HAP-1 (cell line): ENCODE data around the gene SLC49A4.

Source experiments
- DNase-seq, 2 experiments: peaks; one replicate each; pipeline ENCODE4 v3.0.0-alpha.2; 2016 to 2020; ENCODE audit warnings: low spot score in 2 of 2
- H3K27me3 ChIP-seq: fragments of 250-450 bp; sonication (Bioruptor Pico); 2 replicates; pipeline ENCODE4 v1.5.1; 2020; ENCODE audit warnings: low read depth, mild to moderate bottlenecking, moderate library complexity
- H3K36me3 ChIP-seq: fragments of 250-450 bp; sonication (Bioruptor Pico); replicated peaks from 2 replicates; pipeline ENCODE4 v1.5.1; 2020; ENCODE audit warnings: mild to moderate bottlenecking
- H3K4me1 ChIP-seq: fragments of 250-450 bp; sonication (Bioruptor Pico); 2 replicates; pipeline ENCODE4 v1.5.1; 2020; ENCODE audit warnings: mild to moderate bottlenecking
- H3K4me3 ChIP-seq: fragments of 250-450 bp; sonication (Bioruptor Pico); 2 replicates; pipeline ENCODE4 v1.5.1; 2020; ENCODE audit warnings: mild to moderate bottlenecking, moderate library complexity
- H3K9me3 ChIP-seq: fragments of 250-450 bp; sonication (Bioruptor Pico); 2 replicates; pipeline ENCODE4 v1.5.1; 2020; ENCODE audit warnings: mild to moderate bottlenecking, moderate library complexity
- in situ Hi-C: fragments of 300-500 bp; cut with MboI; formaldehyde crosslinking; loops from 3 replicates; pipeline ENCODE4 v1.14.3; 2020; ENCODE audit warnings: low sequenced_read_pairs, inconsistent platforms, mixed read lengths

The SLC49A4 gene

DNA sequence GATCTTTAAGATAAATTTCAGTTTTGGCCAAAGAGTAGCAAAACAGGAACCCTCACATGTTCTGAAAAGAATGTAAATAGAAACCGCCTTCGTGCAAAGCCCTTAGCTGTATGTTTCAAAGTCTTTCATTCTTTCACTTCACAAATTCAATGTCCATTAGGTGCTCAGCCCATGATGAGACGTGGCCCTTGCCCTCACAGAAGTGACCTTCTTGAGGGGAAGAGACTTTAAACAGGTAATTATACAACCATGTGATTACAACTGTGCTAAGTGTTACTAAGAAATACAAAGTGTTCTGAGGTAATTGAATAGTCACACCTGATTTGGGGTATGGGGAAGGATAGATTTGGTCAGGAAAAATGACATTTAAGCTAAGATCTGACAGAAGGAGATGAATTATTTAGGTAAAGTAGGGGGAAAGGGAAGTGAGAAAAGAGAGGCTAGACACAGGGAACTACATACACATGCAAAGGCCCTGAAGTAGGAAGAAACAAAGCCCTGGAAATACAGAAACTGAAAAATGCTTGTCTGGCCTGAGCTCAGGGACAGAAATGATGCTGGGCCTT lies 20.8 kb upstream of the SLC49A4 start:
- DNase-seq = no peak
- no peaks in the 10 kb centered on the region for H3K4me1 ChIP-seq
- in situ Hi-C loops = no loop called here
- H3K4me3 ChIP-seq = no peak overlapping the region
- no peaks in the 10 kb centered on the region for H3K27me3 ChIP-seq
- no peaks in the 10 kb centered on the region for H3K36me3 ChIP-seq
- no peaks in the 10 kb centered on the region for H3K9me3 ChIP-seq

- DNase-seq = no peak
- in situ Hi-C loops = no loop called here
- H3K36me3 ChIP-seq = no peaks in the 10 kb centered on the region
Observed at GRCh38 chr3:122774564-122774963, 20.3 kb upstream of the SLC49A4 start.

GRCh38 chr3:122776675-122777468 lies 18.0 kb upstream of the SLC49A4 start:
- Histone ChIP-seq H3K9me3 (no peaks in the 10 kb centered on the region), H3K36me3 (no peaks in the 10 kb centered on the region), H3K4me1 (no peaks in the 10 kb centered on the region), H3K4me3 (no peak overlapping the region), H3K27me3 (no peaks in the 10 kb centered on the region)
- in situ Hi-C loops = no loop called here
- DNase-seq = no peak

More at GRCh38 chr3:122774564-122774963, 20.3 kb upstream of the SLC49A4 start:
- Histone ChIP-seq H3K4me3 (no peak overlapping the region), H3K27me3 (no peaks in the 10 kb centered on the region), H3K9me3 (no peaks in the 10 kb centered on the region), H3K4me1 (no peaks in the 10 kb centered on the region)

GRCh38 chr3:122777563-122777962 lies 17.3 kb upstream of the SLC49A4 start:
- no peaks in the 10 kb centered on the region for H3K4me1 ChIP-seq
- no peaks in the 10 kb centered on the region for H3K27me3 ChIP-seq
- in situ Hi-C loops = no loop called here
- no peaks in the 10 kb centered on the region for H3K36me3 ChIP-seq
- H3K4me3 ChIP-seq = no peak overlapping the region
- DNase-seq = no peak
- no peaks in the 10 kb centered on the region for H3K9me3 ChIP-seq

DNA sequence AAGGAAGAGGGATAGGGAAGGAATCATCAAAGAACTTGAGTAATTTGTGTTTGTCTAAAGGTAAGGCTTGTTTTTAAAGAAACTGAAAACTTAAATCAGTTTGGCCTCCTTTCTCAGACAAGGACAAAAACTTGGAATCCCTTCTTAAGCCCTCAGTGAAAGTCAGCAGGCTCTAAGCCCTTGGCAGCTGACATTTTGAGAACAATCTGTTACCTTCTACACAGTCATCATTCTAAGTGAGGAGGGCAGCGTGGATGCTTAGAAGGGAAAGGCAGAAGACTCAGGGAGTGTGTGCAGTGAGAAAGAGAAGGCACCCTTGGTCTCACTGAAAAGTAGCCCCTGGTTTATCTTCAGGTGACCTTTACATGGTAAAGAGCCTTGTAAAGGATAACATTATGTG lies 12.1 kb upstream of the SLC49A4 start:
- Histone ChIP-seq H3K27me3 (no peaks in the 10 kb centered on the region), H3K4me1 (no peaks in the 10 kb centered on the region), H3K36me3 (no peaks in the 10 kb centered on the region), H3K4me3 (no peak overlapping the region), H3K9me3 (no peaks in the 10 kb centered on the region)
- DNase-seq = no peak
- in situ Hi-C loops = no loop called here

- in situ Hi-C loops = no loop called here
- no peak for DNase-seq
- Histone ChIP-seq H3K27me3 (no peaks in the 10 kb centered on the region), H3K9me3 (no peaks in the 10 kb centered on the region), H3K4me1 (no peaks in the 10 kb centered on the region), H3K36me3 (no peaks in the 10 kb centered on the region), H3K4me3 (no peak overlapping the region)
Observed at GRCh38 chr3:122784436-122784835, 10.4 kb upstream of the SLC49A4 start.

DNA sequence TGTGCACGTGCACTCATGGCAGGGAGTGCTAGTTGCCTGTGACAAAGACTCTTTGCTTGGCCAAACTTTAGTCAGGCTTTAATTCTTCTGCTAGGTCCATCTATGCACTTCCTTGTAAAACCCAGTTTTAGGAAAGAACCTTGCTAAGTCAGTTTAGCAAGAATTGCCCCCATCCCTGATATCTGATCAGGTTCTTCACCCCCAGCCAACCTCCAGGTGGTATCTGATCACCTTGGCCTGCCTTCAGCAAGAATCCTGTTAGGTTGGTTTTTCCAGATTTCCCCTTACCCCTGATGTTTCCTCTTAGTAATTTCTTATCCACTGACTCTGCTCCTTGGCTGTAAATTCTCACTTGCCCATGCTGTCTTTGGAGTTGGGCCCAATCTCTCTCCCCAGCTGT lies 9.6 kb upstream of the SLC49A4 start:
- no peaks in the 10 kb centered on the region for H3K9me3 ChIP-seq
- H3K4me3 ChIP-seq = no peak overlapping the region
- H3K27me3 ChIP-seq = no peaks in the 10 kb centered on the region
- H3K36me3 ChIP-seq = no peaks in the 10 kb centered on the region
- no peaks in the 10 kb centered on the region for H3K4me1 ChIP-seq
- DNase-seq = no peak
- in situ Hi-C loops = no loop called here

DNA sequence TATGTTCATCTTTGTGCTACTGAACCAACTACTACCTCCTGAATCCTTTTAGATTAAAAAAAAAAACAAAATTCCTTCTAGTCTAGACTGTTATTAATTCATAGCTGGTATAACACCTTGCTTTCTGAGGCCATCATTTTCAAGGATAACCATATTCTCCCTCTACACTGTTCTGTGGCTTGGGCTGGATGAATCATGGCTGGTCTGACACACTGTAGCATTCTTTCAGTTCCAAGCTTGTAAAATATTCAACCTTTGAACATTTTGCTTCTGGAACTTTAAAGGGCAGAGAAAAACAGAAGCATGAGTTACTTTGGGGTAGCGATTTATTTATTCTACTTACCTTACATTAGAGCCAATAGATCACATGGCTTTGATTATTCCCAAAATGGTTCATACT lies 8.8 kb upstream of the SLC49A4 start:
- Histone ChIP-seq H3K27me3 (no peaks in the 10 kb centered on the region), H3K9me3 (no peaks in the 10 kb centered on the region), H3K36me3 (no peaks in the 10 kb centered on the region), H3K4me1 (no peaks in the 10 kb centered on the region), H3K4me3 (no peak overlapping the region)
- in situ Hi-C loops = no loop called here
- no peak for DNase-seq

DNA sequence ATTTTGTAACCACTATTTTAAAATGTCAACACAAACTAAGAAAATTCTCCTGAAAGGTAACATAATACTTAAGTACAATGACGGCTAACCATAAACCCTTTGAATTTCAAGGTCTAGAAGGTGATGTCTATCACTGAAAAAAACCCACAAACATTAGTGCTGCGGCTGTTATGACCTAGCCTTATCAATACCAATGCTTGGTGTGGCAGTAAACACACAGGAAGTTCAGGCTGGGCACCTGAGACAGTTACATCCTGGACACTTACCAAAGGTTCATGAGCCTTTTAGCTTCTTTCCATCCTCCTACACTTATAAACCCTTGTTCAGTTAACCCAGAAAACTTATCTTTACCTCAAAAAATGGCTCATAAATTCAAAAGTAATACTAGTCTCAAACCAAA lies 7.0 kb upstream of the SLC49A4 start:
- Histone ChIP-seq H3K4me3 (no peak overlapping the region), H3K4me1 (peaks cover 1% of the 10 kb centered on the region), H3K27me3 (no peaks in the 10 kb centered on the region), H3K36me3 (no peaks in the 10 kb centered on the region), H3K9me3 (no peaks in the 10 kb centered on the region)
- in situ Hi-C loops = no loop called here
- DNase-seq = no peak

GRCh38 chr3:122789585-122790273 lies 5.1 kb upstream of the SLC49A4 start:
- Histone ChIP-seq H3K36me3 (no peaks in the 10 kb centered on the region), H3K4me3 (no peak overlapping the region), H3K9me3 (no peaks in the 10 kb centered on the region), H3K27me3 (no peaks in the 10 kb centered on the region), H3K4me1 (peaks cover 10% of the 10 kb centered on the region)
- DNase-seq = no peak
- in situ Hi-C loops = no loop called here

- Histone ChIP-seq H3K36me3 (no peaks in the 10 kb centered on the region), H3K27me3 (no peaks in the 10 kb centered on the region), H3K4me1 (peaks cover 15% of the 10 kb centered on the region), H3K4me3 (peak within 1 kb of the TSS; percentile 63), H3K9me3 (no peaks in the 10 kb centered on the region)
- in situ Hi-C loops = no loop called here
- peak; percentile 87 to 94 for DNase-seq
Observed at GRCh38 chr3:122793568-122794416, 1.1 kb upstream of the SLC49A4 start, which contains the start of gene HSPBAP1. Gene HSPBAP1 (minus strand): TSS chr3:122793831. CDS start chr3:122793680, 151 bp downstream.

DNA sequence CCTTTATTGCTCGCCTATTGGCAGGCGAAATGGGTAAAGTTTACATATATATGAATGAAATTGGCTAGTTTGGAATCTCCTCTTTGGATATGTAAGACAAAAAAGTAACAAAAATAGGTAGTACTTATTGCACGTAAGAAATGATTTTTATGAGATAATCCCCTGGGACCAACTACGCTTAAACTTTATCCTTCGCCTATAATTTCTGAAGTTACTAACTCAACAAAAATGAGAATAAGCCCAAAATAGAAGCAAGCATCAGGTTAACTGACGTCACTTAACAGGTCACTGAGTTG lies 438 bp upstream of the SLC49A4 start:
- Histone ChIP-seq H3K36me3 (no peaks in the 10 kb centered on the region), H3K9me3 (no peaks in the 10 kb centered on the region), H3K27me3 (no peaks in the 10 kb centered on the region), H3K4me1 (peaks cover 15% of the 10 kb centered on the region), H3K4me3 (peak overlapping the region; percentile 63)
- in situ Hi-C loops = no loop called here
- peak in 1 of 2 experiments; percentile 6 for DNase-seq

- Histone ChIP-seq H3K27me3 (no peaks in the 10 kb centered on the region), H3K4me1 (peaks cover 15% of the 10 kb centered on the region), H3K36me3 (no peaks in the 10 kb centered on the region), H3K9me3 (no peaks in the 10 kb centered on the region), H3K4me3 (peak overlapping the region; percentile 63)
- in situ Hi-C loops = no loop called here
- DNase-seq = no peak
Observed at GRCh38 chr3:122795674-122796195, 866 bp downstream of the SLC49A4 start.
